Activated naive CD4-positive, alpha-beta T cell treated with anti-CD3 and anti-CD28 coated beads for 36 hours (primary cell): Measurements from ENCODE around the gene MUC5B. TPM values are rescaled to one million over a fixed set of nuclear protein-coding genes. Genes with fewer than 3 reads are reported as not detected.

Source experiments
- CTCF ChIA-PET: fragments of 350-600 bp; sonication (Branson Sonifier 250); formaldehyde crosslinking; loops from one replicate; lab custom pipeline; 2021; ENCODE audit warnings: antibody characterized with exemption; lab: Charles Lee
- DNase-seq: peaks from one replicate; pipeline ENCODE4 v3.0.0-alpha.2; 2020
- H3K27ac Mint-ChIP-seq: one replicate; pipeline ENCODE4 v1.8.0; 2021; ENCODE audit warnings: mild to moderate bottlenecking, mixed read lengths
- H3K27me3 Mint-ChIP-seq: one replicate; pipeline ENCODE4 v1.8.0; 2021; ENCODE audit warnings: low read depth, mixed read lengths
- H3K36me3 Mint-ChIP-seq: one replicate; pipeline ENCODE4 v1.8.0; 2021; ENCODE audit warnings: low read depth, mixed read lengths
- H3K4me1 Mint-ChIP-seq: one replicate; pipeline ENCODE4 v1.8.0; 2021; ENCODE audit warnings: low read depth, mixed read lengths
- H3K4me3 Mint-ChIP-seq: one replicate; pipeline ENCODE4 v1.8.0; 2021; ENCODE audit warnings: mild to moderate bottlenecking, moderate library complexity, mixed read lengths
- H3K9me3 Mint-ChIP-seq: one replicate; pipeline ENCODE4 v1.8.0; 2021; ENCODE audit warnings: mixed read lengths
- intact Hi-C: fragments of 100-400 bp; cut with micrococcal nuclease; formaldehyde crosslinking; loops from one replicate; pipeline ENCODE4 v1.15.1; 2023
- microRNA-seq: library from miRNA; unstranded; fragments of <30 nt; microRNA quantifications from one replicate; pipeline ENCODE4 v1.2.0, GENCODE V29; 2022; ENCODE audit warnings: borderline microRNAs expressed, borderline replicate concordance
- total RNA-seq, 2 experiments: library from RNA; stranded (reverse); gene quantifications; one replicate each; pipeline ENCODE4 v1.2.3, GENCODE V29; 2021

MUC5B gene
- total RNA-seq, 2 experiments from 2014 or later: not detected

GRCh38 chr11:1310772-1311468, 88.1 kb downstream of the MUC5B start:
- CTCF ChIA-PET: interaction anchor here (1.5 kb wide), 1 partner anchor 13 kb away, joined by 3 read pairs; no protein-coding TSS in a partner anchor
- peak; percentile 61 for DNase-seq
- peaks cover 34% of the 10 kb centered on the region for H3K4me1 Mint-ChIP-seq
- intact Hi-C loops: no loop called here
- H3K36me3 Mint-ChIP-seq: peaks cover 6% of the 10 kb centered on the region
- peak overlapping the region; percentile 89 for H3K4me3 Mint-ChIP-seq
- H3K9me3 Mint-ChIP-seq: peaks cover 9% of the 10 kb centered on the region
- peak overlapping the region; percentile 94 for H3K27ac Mint-ChIP-seq
- H3K27me3 Mint-ChIP-seq: no peaks in the 10 kb centered on the region

Small RNA genes within 50 kb of the gene (microRNA-seq; reads per million reads assigned to microRNA genes)
- not detected for gene MIR6744

Other genes starting within 250 kb of the MUC5B start
- gene MUC6, start 186.3 kb upstream of the MUC5B start, total RNA-seq: not detected
- gene MUC2, start 148.2 kb upstream of the MUC5B start, total RNA-seq: not detected
- not detected for gene MUC5AC, start 65.1 kb upstream of the MUC5B start, total RNA-seq
- gene TOLLIP, start 86.6 kb downstream of the MUC5B start, total RNA-seq: 10 to 100 TPM; 19.9 to 21.7 TPM
- gene BRSK2, start 166.9 kb downstream of the MUC5B start, total RNA-seq: under 1 TPM; 0.17 to 0.44 TPM